OCI-LY1 (cell line): ENCODE data around the gene CHID1.

Experiments
- H2AFZ ChIP-seq: fragments of 200-600 bp; sonication (generic), shearing (Covaris generic); 2 replicates; pipeline ENCODE4 v1.6.0; 2014; ENCODE audit warnings: antibody characterized with exemption, mild to moderate bottlenecking, low read length
- H3F3A ChIP-seq: fragments of 200-600 bp; sonication (generic), shearing (Covaris generic); 2 replicates; pipeline ENCODE4 v1.6.0; 2014; ENCODE audit warnings: mild to moderate bottlenecking, antibody characterized with exemption, low read length, moderate library complexity; ENCODE audit not compliant: insufficient read depth
- H3K27ac ChIP-seq: fragments of 200-600 bp; sonication (generic); 2 replicates; pipeline ENCODE4 v1.5.1; 2014; ENCODE audit warnings: low read length, mixed run types, mild to moderate bottlenecking, low read depth; ENCODE audit not compliant: poor library complexity, severe bottlenecking
- H3K27me3 ChIP-seq: fragments of 200-600 bp; sonication (generic); 2 replicates; pipeline ENCODE4 v1.6.0; 2014; ENCODE audit warnings: antibody characterized with exemption, mild to moderate bottlenecking, low read length, moderate library complexity; ENCODE audit not compliant: insufficient read depth
- H3K36me3 ChIP-seq: fragments of 200-600 bp; sonication (generic); 2 replicates; pipeline ENCODE4 v1.6.1; 2014; ENCODE audit warnings: mild to moderate bottlenecking, antibody characterized with exemption, low read length, moderate library complexity, mixed read lengths; ENCODE audit not compliant: insufficient read depth
- H3K4me1 ChIP-seq: fragments of 200-600 bp; sonication (generic); 2 replicates; pipeline ENCODE4 v1.5.1; 2014; ENCODE audit warnings: mild to moderate bottlenecking, low read length, moderate library complexity; ENCODE audit not compliant: insufficient read depth, severe bottlenecking
- H3K4me2 ChIP-seq: fragments of 200-600 bp; sonication (generic), shearing (Covaris generic); 2 replicates; pipeline ENCODE4 v1.6.1; 2014; ENCODE audit warnings: low read length
- H3K4me3 ChIP-seq: fragments of 200-600 bp; sonication (generic); 2 replicates; pipeline ENCODE4 v1.5.1; 2014; ENCODE audit warnings: low read length, low read depth, mild to moderate bottlenecking, mixed read lengths; ENCODE audit not compliant: poor library complexity, severe bottlenecking
- H3K79me2 ChIP-seq: fragments of 200-600 bp; shearing (Covaris generic); 2 replicates; pipeline ENCODE4 v1.6.1; 2016; ENCODE audit warnings: mixed run types, low read length, mixed read lengths; ENCODE audit not compliant: insufficient read depth
- H3K9ac ChIP-seq: fragments of 200-600 bp; sonication (generic), shearing (Covaris generic); 2 replicates; pipeline ENCODE4 v1.6.1; 2014; ENCODE audit warnings: mild to moderate bottlenecking, low read length, mixed read lengths
- H3K9me2 ChIP-seq: fragments of 200-600 bp; sonication (generic), shearing (Covaris generic); 2 replicates; pipeline ENCODE4 v1.6.1; 2014; ENCODE audit warnings: low read depth, mild to moderate bottlenecking, low read length, mixed read lengths
- H3K9me3 ChIP-seq: fragments of 200-600 bp; shearing (Covaris generic); 2 replicates; pipeline ENCODE4 v1.6.1; 2014; ENCODE audit warnings: low read length, mixed read lengths
- H4K20me1 ChIP-seq: fragments of 200-600 bp; sonication (generic), shearing (Covaris generic); 2 replicates; pipeline ENCODE4 v1.6.0; 2016; ENCODE audit warnings: mild to moderate bottlenecking, low read length; ENCODE audit not compliant: insufficient read depth
- CTCF ChIP-seq: fragments of 200-600 bp; sonication (generic), shearing (Covaris generic); IDR thresholded peaks from 2 replicates; pipeline ENCODE4 v1.5.1; 2017; ENCODE audit warnings: mild to moderate bottlenecking, antibody characterized with exemption, low read length, moderate library complexity, mixed read lengths
- EZH2 ChIP-seq: fragments of 200-600 bp; sonication (generic), shearing (Covaris generic); IDR thresholded peaks from 2 replicates; pipeline ENCODE4 v1.8.0; 2017; ENCODE audit warnings: borderline replicate concordance, mixed run types, mild to moderate bottlenecking, antibody characterized with exemption, low read length, moderate library complexity, mixed read lengths

The CHID1 gene

GRCh38 chr11:838441-839279 is 72.0 kb downstream of the CHID1 start:
- no peaks in the 10 kb centered on the region for H3K9me3 ChIP-seq
- no peaks in the 10 kb centered on the region for H3K27me3 ChIP-seq
- no peak overlapping the region for H3K27ac ChIP-seq
- H3K4me1 ChIP-seq = peaks cover 21% of the 10 kb centered on the region
- no peak overlapping the region for H2AFZ ChIP-seq
- TF ChIP-seq CTCF (no peak; the same call in 1 of the 2 replicates), EZH2 (no peak)
- H3K4me2 ChIP-seq = no peak overlapping the region
- H3K9me2 ChIP-seq = no peaks in the 10 kb centered on the region
- H3K4me3 ChIP-seq = no peak overlapping the region
- H3F3A ChIP-seq = no peaks in the 10 kb centered on the region
- peaks cover 8% of the 10 kb centered on the region; the same call in 1 of the 2 replicates for H3K79me2 ChIP-seq
- H4K20me1 ChIP-seq = no peaks in the 10 kb centered on the region
- no peak overlapping the region for H3K9ac ChIP-seq
- peaks cover 38% of the 10 kb centered on the region for H3K36me3 ChIP-seq

DNA sequence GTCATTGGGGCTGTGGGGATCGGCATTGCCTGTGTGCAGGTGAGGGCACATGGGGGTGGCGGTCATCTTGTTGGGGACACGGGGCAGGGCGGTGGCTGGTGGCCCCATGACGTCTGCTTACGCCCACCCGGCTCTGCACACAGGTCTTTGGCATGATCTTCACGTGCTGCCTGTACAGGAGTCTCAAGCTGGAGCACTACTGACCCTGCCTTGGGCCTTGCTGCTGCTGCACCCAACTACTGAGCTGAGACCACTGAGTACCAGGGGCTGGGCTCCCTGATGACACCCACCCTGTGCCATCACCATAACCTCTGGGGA is 72.7 kb downstream of the CHID1 start:
- no peak overlapping the region for H3K4me3 ChIP-seq
- H3K27ac ChIP-seq = no peak overlapping the region
- no peaks in the 10 kb centered on the region for H3K9me2 ChIP-seq
- peaks cover 8% of the 10 kb centered on the region; the same call in 1 of the 2 replicates for H3K79me2 ChIP-seq
- no peaks in the 10 kb centered on the region for H3K27me3 ChIP-seq
- no peaks in the 10 kb centered on the region for H3K9me3 ChIP-seq
- no peak overlapping the region for H3K4me2 ChIP-seq
- TF ChIP-seq CTCF = no peak
- no peak for TF ChIP-seq EZH2
- H3K4me1 ChIP-seq = peaks cover 15% of the 10 kb centered on the region
- peaks cover 38% of the 10 kb centered on the region for H3K36me3 ChIP-seq
- no peak overlapping the region for H3K9ac ChIP-seq
- H2AFZ ChIP-seq = no peak overlapping the region
- no peaks in the 10 kb centered on the region for H4K20me1 ChIP-seq
- H3F3A ChIP-seq = no peaks in the 10 kb centered on the region

DNA sequence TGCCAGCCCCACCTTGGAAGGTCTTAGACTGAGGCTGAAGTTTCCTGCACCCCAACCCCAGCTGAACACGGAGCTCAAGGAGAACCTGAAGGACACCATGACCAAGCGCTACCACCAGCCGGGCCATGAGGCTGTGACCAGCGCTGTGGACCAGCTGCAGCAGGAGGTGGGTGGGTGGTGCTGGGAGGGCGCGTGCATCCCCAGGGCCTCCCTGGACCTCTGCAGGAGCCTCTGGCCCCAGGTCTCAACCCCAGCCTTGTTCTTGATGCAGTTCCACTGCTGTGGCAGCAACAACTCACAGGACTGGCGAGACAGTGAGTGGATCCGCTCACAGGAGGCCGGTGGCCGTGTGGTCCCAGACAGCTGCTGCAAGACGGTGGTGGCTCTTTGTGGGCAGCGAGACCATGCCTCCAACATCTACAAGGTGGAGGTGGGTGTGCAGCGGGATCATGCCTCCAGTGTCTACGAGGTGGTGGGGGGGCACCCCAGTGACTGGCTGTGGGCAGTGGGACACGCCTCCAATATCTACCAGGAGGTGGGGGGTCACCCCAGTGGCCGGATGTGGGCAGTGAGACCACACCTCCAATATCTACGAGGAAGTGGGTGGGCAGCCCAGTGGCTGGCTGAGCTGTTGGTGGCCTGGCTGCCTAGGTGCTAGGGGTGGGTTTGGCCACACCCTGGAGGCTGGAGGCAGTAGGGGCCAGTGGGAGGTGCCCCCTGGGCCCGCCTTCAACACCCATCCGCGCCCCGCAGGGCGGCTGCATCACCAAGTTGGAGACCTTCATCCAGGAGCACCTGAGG is 73.2 kb downstream of the CHID1 start:
- Histone ChIP-seq H3K27ac (no peak overlapping the region), H3K9me3 (no peaks in the 10 kb centered on the region), H3K4me2 (no peak overlapping the region), H3K79me2 (peaks cover 8% of the 10 kb centered on the region; the same call in 1 of the 2 replicates), H3K36me3 (peaks cover 38% of the 10 kb centered on the region), H4K20me1 (no peaks in the 10 kb centered on the region), H3K4me1 (peaks cover 15% of the 10 kb centered on the region), H2AFZ (no peak overlapping the region), H3K9me2 (no peaks in the 10 kb centered on the region), H3K9ac (no peak overlapping the region), H3K27me3 (no peaks in the 10 kb centered on the region), H3F3A (no peaks in the 10 kb centered on the region), H3K4me3 (no peak overlapping the region)
- TF ChIP-seq CTCF = no peak
